ENCODE measurements around the gene CCDC57.
"Not testable (repeated sequence)": the region's sequence is repeated elsewhere in the genome, so short reads cannot be mapped to it uniquely, and the experiment has no call there.

The CCDC57 gene

DNA sequence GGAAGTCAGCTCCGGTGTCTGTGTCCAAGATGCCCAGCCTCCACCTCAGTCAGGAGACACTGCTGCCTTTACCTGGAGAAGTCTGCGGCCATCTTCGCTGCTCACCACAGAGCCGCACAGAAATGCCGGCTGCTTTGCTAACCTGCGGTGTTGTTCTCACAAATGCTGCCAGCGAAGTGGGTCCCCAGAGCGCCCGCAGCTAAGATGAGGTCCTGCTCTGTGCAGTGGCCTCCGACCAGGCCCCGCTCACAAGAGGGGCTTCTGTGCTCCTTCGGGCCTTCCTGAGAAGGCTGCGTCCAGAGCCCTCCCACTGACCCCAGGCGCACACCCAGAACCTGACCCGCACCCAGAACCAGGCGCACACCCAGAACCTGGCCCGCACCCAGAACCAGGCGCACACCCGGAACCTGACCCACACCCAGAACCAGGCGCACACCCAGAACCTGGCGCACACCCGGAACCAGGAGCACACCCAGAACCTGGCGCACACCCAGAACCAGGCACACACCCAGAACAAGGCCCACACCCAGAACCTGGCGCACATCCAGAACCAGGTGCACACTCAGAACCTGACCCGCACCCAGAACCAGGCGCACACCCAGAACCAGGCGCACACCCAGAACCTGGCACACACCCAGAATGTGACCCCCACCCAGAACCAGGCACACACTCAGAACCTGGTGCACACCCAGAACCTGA, 63.1 kb downstream of the CCDC57 start:
- FAIRE-seq: no peak

DNA sequence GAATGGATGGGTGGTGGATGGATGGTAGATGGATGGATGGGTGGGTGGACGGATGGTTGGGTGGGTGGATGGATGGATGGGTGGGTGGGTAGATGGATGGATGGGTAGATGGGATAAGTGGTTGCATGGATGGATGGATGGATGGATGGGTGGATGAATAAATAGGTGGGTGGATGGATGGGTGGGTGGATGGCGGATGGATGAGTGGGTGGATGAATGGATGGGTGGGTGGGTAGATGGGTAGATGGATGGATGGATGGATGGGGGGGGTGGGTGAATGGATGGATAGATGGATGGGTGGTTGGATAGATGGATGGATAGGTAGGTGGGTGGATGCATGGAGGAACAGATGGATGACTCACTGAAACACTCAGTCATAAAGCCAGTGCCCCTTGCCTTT, 63.6 kb downstream of the CCDC57 start:
- FAIRE-seq: no peak

DNA sequence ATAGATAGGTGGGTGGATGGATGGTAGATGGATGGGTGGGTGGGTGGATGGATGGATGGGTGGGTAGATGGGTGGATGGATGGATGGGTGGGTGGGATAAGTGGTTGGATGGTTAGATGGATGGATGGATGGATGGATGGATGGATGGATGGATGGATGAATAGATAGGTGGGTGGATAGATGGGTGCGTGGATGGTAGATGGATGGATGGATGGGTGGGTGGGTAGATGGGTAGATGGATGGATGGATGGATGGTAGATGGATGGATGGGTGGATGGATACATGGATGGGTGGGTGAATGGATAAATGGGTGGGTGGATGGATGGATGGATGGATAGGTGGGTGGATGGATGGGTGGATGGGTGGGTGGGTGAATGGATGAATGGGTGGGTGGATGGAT, 64.6 kb downstream of the CCDC57 start:
- no peak for FAIRE-seq

DNA sequence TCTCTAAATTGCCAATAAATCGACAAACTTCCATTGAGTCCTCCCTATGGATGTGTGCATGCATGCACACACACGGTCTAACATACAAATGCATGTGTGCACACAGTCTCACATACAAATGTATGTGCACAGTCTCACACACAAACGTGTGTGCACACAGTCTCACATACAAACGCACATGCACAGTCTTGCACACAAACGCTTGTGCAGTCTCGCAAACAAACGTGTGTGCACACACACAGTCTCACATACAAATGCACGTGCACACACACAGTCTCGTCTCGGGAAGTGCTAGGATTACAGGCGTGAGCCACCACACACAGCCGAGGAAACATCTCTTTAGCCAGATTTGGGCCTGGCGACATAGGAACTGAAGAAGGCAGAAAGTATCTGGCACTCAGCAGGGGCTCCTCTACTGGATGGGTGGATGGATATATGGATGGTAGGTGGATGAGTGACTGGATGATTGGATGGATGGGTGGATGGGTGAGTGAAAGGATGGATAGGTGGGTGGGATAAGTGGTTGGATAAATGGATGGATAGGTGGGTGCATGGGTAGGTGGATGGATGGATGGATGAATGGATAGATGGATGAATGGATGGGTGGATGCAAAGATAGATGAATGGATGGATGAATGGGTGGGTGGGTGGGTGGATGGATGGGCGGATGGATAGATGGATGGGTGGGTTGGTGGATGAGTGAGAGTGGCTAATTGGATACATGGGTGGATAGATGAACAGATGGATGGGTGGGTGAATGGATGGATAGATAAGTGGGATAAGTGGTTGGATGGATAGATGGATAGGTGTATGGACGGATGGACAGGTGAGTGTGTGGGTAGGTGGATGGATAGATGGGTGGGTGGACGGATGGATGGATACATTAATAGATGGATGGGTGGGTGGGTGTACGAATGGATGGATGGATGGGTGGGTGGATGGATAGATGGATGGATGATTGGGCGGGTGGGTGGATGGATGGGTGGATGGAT, 65.7 kb downstream of the CCDC57 start:
- FAIRE-seq: no peak

DNA sequence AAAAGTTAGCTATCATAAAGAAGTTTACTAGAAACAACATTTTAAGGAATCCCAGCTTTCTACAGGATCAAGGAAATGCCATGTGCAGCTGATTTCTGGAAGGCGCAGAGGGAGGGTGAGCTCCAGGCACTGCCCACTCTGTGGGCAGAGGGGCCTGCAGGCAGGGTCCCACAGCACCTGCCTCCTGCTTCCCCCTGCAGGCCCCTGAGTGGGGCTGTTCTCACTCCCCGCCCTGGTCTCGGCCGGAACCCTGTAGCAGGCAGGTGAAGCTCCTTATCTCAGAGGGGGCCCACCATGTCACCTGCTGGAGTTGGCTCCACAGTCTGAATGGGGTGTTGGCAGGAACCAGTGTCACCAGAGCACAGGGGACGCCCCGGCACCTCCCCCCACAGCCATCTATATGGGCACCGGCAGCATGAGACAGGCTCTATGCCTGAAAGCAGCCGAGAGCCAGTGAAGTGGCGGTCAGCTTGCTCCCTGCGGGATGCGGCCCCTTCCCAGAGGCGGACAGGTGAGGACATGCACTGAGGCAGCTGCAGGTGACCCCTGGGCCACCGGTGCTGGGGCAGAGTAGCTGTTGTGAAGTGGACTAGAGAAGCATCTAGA, 67.0 kb downstream of the CCDC57 start:
- no peak for FAIRE-seq

DNA sequence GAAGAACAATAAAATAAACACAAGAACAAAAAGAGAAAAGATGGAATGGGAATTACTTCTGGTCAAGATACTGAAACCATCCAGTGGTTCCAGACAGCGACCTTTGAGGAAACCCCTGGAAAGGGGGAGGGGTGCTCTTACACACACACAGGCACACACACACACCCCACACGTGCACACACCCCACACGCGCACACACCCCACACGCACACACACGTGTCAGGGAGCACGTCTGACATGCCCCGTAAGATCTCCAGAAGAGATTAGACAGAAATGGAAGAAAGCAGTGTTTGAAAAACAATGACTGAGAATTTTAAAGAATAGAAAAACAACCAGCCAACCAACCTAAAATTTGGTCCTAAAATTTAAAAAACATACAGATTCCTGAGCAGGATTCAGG, 69.3 kb downstream of the CCDC57 start:
- no peak for FAIRE-seq

DNA sequence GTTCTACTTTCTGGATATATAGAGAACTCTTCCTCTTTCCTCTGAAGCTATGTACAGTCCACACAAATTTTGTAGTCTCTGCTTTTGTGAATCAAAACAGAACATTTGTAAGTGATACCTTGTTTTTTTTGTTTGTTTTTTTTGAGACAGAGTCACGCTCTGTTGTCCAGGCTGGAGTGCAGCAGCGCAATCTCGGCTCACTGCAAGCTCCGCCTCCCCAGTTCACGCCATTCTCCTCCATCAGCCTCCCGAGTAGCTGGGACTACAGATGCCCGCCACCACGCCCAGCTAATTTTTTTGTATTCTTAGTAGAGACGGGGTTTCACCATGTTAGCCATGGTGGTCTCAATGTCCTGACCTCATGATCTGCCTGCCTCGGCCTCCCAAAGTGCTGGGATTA, 72.7 kb downstream of the CCDC57 start:
- FAIRE-seq: not testable (repeated sequence)

DNA sequence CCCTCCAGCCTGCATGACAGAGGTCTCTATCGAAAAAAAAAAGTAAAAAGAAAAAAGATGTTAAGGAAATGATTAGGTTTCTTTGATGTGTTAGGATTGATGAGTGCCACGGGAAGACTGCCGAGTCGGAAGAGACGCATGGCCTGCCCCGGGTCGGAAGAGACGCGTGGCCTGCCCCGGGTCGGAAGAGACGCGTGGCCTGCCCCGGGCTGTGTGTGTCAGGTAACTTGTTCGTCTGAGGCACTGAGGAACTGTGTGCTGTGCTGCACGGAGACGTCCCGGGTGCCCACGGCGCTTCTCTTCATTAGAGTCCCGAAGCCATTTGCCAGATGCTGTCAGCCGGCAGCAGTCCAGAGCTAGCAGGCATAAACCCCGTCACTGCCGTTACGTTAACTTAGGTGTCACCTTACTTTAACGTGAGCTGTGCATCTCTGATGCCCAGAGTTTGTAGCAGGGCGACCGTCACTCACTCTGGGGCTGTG, 74.1 kb downstream of the CCDC57 start:
- no peak for FAIRE-seq

DNA sequence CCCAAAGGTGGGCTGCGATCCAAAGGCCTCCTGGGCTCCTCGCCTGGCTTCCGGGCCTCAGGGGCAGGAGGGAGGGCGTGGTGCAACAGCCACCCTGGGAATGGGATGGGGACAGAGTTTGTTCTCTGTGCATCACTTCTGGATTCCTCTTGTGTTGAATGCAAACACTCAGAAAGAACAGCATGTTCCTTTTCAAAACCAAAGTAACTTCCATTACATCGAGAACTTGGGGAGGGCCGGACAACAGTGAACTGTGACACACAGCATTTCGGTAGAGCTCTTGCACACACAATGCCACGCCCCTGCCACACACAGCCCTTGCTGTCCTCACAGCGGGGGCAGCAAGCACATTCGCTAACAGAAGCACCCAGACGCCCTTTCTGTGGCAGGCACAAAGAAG, 78.5 kb downstream of the CCDC57 start:
- FAIRE-seq: no peak

DNA sequence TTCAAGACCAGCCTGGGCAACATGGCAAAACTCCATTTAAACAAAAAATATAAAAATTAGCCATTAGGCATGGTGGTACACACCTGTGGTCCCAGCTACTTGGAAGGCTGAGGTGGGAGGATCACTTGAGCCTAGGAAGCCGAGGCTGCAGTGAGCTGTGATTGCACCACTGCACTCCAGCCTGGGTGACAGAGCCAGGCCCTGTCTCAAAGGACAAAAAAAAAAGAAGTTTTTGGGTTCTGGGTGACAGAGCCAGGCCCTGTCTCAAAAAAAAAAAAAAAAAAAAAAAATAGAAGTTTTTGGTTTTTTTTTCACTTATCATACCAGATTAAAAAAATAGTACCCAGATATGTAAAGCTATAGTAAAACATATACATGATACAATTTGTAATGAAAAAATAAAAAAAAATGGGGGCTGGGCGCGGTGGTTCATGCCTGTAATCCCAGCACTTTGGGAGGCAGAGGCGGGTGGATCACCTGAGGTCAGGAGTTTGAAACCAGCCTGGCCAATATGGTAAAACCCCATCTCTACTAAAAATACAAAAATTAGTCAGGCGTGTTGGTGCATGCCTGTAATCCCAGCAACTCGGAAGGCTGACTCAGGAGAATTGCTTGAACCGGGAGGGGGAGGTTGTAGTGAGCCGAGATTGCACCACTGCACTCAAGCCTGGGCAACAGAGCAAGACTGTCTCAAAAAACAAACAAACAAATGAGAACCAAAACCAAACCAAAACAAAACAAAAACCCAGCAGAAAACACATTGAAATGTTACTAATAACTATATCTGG, 79.3 kb downstream of the CCDC57 start:
- FAIRE-seq: not testable (repeated sequence)

DNA sequence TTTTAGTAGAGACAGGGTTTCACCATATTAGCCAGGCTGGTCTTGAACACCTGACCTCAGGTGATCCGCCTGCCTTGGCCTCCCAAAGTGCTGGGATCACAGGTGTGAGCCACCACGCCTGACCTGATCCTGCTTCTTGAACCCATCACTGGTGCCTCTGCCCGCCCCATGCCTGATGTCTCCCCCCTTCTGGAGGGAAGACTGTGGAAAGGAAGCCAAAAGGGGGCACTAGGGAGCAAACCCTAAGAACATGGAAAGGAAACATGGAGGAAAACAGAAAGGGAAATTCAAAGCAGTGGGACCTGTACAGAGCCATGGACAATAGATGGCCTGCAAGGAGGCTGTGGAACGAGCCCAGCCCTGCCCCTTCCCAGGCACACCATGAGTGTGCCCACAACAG, 83.5 kb downstream of the CCDC57 start:
- FAIRE-seq: no peak

DNA sequence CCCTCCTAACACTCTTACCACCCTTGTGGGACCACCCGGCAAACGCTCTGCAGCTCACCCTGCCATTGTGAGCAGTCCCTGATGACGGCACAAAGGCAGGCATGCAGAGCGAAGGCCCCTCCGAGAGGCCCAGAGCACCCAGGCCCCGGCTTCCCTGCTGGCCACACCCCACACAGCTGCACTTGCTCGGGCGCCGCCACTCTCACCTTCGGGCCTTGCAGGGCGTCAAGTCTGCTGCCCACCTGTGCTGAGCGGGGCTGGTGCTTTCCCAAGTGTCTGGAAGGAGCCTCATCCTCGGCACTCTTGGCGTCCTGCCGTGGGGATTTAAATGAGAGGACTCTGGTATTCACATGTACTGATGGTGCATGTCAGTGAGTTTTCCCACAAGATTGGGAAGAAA, 84.4 kb downstream of the CCDC57 start:
- no peak for FAIRE-seq

DNA sequence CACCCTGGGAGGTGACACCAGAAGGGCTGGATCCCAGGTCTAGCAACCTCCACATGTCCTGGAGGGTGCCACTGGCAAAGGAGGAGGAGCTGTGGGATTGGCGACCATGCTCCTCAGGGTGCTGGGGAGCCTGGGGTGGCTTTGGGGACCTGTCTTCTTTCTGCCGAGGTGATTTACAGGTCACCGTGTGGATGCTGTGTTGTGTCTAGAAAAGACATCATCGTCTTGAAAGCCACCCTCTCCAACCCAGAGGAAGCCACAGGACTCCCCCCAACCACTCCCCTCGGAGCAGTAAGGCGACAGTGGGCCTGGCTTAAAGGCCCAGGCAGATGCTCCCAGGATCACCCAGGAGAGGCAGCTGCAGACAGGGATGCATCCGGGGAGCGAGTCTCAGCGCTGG, 84.9 kb downstream of the CCDC57 start:
- FAIRE-seq: no peak

DNA sequence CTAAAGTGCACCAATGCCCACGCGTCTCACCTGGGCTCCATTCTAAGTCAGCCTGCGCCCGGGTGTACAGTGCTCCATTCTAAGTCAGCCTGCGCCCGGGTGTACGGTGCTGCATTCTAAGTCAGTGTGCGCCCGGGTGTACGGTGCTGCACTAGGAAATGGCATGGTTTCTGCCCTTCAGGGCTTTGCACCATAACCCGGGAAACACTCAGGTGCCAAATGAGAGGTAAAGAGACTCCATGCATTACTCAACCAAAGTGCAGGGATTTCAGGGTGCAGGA, 85.4 kb downstream of the CCDC57 start:
- no peak for FAIRE-seq

DNA sequence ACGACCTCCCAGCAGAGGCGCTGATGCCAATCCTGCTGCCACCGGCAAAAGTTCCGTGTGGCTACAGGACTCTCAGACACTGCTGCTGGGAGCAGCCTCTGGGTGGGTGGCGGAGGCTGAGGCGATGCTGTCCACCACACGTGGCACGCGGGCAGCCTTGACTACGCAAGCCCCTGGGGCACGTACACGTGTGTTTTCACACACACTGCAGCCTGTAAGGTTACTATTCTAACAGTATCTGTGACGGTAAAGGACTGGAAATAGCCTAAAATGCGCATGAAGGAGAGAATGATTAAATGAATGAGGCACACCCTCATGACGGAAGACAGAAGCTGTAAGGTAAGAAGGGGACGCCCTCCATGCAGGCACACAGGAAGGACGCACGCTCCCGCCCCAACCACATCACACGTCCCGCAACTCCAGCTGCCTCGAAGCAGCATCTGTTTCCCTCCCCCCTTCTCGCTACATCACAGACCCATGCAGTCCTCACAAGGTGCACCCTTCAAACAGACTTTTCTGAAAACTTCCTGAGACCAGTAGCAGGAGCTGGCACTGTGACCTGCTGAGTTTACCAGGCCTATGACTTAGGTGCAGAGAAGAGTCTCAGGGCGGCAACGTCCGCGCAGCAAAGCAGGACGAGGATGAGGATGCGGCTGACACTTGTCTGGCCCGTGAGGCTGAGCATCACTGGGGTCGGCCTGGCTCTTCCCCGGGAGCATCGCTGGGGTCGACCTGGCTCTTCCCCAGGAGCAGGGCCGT, 85.9 kb downstream of the CCDC57 start:
- FAIRE-seq: no peak

DNA sequence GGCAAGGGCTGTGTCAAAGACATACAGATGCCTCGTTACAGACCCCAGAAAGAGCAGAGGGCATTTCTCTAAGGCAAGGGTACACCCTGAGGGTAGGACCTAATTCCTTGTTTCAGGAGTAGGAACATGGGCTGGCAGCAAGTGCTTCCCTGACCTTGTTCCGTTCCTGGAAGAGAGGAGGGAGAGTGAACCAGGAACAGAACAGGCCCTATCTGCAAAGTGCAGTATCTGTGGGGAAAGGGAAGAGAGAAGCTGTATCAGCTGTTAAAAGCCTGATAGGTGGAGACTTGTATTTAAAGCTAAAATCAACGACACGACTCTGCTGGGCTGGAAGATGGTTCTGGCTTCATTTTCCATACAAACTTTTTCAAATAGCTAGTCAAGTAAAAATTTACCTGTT, 88.5 kb downstream of the CCDC57 start:
- FAIRE-seq: no peak

DNA sequence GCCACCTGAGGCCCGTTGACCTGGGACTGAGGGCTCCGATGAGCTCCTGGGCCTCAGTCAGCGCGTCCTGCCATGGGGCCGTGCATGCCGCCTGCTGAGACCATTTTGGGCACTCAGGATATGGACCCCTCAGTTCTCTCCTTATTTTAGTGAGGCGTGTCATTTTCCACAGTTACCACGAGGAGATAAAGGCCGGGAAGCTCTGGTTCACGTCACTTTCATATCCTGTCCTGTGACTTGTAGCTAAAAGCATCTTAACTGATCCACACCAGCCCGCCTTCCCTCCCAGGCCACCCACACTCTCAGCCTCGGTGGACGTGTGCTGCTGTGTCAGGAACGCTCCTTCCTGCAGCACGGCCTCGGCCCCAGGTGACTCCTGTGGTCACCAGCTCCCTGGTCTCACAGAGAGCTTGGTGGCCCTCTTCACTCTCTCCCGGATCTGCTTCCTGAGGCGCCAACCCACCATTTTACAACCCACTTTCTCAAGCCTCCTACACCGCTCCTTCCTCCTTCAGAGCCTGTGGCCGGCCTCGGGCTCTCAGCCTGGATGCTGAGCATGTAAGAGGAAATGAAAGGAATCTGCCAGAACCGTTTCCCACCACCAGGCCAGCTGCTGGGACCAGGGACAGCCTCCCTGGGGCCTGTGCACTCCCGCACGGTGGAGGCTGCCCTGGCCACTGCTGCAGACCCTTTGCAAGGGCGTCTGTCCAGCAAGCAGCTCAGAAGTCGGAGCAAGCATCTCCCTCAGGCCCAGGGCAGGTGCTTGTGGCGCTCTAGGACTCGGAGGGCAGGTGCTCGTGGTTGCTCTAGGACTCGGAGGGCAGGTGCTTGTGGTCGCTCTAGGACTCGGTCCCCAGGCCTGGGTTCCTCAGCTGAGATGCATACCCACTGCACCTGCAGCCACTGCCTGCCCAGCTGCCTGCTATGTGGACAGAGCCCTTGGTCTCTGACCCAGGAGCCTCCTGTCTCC, 90.7 kb downstream of the CCDC57 start:
- no peak for FAIRE-seq

DNA sequence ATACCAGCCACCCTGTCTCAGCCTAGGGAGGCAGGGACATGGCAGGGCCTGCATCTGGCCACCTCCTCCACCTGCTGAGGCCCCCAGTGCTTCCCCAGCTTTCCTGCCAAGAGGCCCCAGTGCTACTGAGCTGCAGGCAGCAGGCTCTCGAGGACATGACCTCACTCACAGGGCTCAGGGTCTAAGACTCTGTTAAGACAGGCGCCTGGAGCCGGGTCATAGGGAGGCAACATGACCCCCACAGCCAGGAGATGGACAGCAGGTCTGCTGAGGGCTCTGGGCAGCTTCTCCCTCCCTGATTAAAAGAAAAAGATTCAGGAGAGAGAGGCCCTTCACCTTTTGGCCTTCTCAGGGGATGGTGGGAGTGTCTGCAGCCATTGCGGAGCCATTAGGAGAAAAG, 91.4 kb downstream of the CCDC57 start:
- no peak for FAIRE-seq

DNA sequence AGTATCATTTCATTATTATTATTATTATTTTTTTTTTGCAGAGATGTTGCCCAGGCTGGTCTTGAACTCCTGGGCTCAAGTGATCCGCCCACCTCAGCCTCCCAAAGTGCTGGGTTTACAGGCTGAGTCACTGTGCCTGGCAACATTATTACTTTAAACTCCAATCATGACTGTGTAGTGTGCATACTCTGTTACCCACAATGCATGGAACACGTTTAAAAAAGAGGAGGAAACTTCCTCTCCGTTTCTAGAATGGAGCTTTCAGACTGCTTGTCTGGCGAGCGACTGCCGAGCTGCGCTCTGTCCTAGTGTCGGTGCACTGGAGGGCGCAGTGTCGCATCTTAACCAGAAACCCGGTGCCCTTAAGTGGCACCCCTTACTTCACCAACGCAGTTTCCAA, 92.5 kb downstream of the CCDC57 start:
- FAIRE-seq: no peak

DNA sequence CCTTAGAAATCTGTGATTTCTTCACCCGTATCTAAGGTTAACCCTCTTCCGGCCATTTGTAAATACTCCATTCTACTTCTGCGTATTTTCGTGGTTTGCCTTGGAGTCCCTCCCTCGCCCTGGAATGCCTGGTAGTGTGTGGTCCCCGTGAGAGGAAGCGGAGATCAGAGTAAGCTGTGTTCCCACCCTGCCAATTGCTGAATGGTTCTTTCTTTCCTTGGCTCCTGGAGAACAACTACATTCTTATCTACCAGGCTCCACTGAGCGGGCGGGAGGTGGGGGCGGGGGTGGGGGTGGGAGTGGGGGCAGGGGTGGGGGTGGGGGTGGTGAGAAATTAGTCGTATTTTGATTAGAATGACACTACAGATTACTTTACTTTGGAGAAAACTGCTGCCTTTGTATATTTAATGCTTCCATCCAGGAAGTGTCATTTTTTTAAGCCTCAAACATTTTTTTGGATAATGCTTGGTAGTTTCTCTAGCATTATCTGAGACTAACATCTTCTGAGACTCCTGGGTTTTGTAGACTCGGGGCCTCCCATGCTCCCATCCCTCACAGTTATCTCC, 93.7 kb downstream of the CCDC57 start:
- FAIRE-seq: no peak
